Measurements from ENCODE around the gene CYP19A1.

DNA sequence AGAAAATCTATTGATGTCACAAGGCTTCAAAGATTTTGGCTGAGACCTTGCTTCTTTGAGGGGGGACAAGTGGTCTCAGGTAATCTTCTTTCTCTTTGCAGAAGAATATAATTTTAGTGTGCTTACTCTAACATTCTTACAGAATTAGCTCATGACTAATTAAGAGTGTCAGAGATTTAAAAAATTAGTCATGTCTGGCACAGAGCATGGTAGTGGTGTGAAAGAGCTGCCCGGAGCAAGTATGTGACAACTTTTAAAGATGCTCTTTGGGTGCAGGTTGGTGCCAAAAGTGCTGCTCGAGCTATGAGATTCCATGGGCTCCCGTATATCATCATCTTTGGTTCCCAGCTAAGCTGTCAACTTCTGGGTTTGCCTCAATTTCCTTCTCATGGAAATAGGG is 31.1 kb downstream of the CYP19A1 start:
- TF ChIP-seq CTCF (IDR thresholded peaks at IDR 0.05) = no peak
- no peak for TF ChIP-seq EP300 (IDR thresholded peaks at IDR 0.05; ENCODE audit: borderline replicate concordance in 1 of 2, low read depth in 1 of 2, low read length in 1 of 2)
- TF ChIP-seq YY1 (IDR thresholded peaks at IDR 0.05; ENCODE audit: low read depth) = no peak
- TF ChIP-seq NFIC (IDR thresholded peaks at IDR 0.05; ENCODE audit: borderline replicate concordance) = no peak
- TF ChIP-seq RFX5 (IDR thresholded peaks at IDR 0.05; ENCODE audit: low read length) = no peak
- TF ChIP-seq, protein P1, sequence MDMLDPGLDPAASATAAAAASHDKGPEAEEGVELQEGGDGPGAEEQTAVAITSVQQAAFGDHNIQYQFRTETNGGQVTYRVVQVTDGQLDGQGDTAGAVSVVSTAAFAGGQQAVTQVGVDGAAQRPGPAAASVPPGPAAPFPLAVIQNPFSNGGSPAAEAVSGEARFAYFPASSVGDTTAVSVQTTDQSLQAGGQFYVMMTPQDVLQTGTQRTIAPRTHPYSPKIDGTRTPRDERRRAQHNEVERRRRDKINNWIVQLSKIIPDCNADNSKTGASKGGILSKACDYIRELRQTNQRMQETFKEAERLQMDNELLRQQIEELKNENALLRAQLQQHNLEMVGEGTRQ (IDR thresholded peaks at IDR 0.05; ENCODE audit: borderline replicate concordance, low read depth, low read length) = no peak
- TF ChIP-seq EZH2phosphoT487 (IDR thresholded peaks at IDR 0.05; ENCODE audit: borderline replicate concordance, low read depth) = no peak
- TF ChIP-seq REST (IDR thresholded peaks at IDR 0.05; ENCODE audit: low read depth, low read length) = no peak
- no peak for TF ChIP-seq MEF2A (IDR thresholded peaks at IDR 0.05; ENCODE audit: borderline replicate concordance, low read depth)
- TF ChIP-seq ZBTB33 (IDR thresholded peaks at IDR 0.05; ENCODE audit: borderline replicate concordance, low read depth) = no peak
- TF ChIP-seq POLR2AphosphoS5 (IDR thresholded peaks at IDR 0.05; ENCODE audit: low read depth, low read length) = no peak
- TF ChIP-seq PBX3 (IDR thresholded peaks at IDR 0.05) = no peak
- TF ChIP-seq NRF1 (IDR thresholded peaks at IDR 0.05; ENCODE audit: low read depth, low read length) = no peak

Data from SK-N-SH (cell line).